Fibroblast of skin of left quadriceps (primary cell): Measurements from ENCODE around the gene COL2A1.

Source experiments
- DNase-seq, 2 experiments: peaks; one replicate each; pipeline ENCODE4 v3.0.0-alpha.2; 2013; ENCODE audit warnings: low read depth in 2 of 2

Gene COL2A1

GRCh38 chr12:47945341-47945728 lies 58.9 kb downstream of the COL2A1 start:
- DNase-seq = no peak

DNA sequence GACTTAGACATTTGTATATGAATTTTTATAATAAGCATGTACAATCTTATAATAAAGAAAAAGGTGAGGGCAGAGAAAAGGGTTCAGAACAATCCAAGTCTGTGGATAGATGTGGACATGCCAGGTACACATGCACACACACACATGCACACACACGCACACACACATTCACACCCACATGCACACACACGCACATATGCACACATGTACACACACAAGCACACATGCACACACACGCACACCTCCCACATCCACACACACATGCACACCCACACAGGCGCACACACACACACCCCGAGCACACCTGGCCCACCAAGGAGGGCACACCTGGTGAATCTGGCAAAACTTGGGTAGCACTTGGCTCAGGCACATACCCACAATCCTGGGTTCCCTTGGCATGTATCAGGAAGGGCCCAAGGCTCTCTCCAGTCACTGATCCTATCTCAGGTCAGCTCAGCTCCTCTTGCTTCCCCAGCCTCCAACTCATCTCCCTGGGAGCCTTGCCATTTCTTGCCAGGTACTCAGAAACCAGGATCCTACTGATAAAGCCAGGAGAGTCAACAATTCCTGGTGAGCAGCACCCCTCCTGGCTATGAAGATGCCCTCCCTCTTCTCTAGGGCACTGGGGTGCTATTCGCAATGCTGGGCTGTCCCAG lies 59.5 kb downstream of the COL2A1 start:
- no peak for DNase-seq

GRCh38 chr12:47943623-47944340 lies 60.5 kb downstream of the COL2A1 start:
- DNase-seq = no peak

DNA sequence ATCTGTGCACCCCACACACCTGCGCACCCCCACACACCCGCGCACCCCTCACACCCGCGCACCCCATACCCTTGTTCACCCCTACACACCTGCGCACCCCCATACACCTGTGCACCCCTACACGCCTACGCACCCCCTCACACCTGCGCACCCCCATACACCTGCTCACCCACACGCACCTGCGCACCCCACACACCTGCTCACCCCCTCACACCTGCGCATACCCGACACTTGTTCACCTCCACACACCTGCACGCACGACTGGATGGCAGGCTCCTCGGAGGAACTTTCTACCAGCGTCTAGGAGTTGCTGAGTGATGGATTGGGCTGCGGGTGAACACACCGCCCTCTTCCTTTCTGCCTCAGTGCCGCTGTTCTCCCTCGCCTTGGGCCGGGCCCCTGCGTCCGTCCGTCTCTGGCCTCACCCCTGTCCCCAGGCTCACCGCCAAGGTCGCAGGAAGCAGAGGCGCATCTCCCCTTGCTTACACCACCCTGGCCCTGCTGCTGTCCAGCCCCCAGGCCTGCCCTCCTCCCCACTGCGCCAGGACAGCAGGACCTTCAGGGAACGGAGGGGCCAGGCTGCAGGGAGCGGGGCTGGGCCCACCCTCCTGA lies 61.6 kb downstream of the COL2A1 start:
- DNase-seq = no peak

GRCh38 chr12:47941871-47942613 lies 62.2 kb downstream of the COL2A1 start:
- no peak for DNase-seq

DNA sequence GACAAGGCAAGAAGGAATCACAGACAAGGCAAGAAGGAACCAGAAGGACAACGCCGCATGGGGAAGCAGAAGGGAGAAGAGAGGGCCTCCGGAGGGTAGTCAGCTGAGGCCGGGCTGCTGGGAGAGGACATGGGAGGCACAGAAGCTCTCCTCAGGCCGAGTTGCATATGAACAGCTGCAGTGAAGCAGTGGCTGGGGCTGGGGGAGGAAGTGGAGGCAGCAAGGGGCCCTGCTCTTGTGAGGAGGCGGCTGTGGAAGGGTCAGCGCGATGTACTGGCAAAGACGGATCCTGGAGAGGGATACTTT lies 62.8 kb downstream of the COL2A1 start:
- DNase-seq = no peak

DNA sequence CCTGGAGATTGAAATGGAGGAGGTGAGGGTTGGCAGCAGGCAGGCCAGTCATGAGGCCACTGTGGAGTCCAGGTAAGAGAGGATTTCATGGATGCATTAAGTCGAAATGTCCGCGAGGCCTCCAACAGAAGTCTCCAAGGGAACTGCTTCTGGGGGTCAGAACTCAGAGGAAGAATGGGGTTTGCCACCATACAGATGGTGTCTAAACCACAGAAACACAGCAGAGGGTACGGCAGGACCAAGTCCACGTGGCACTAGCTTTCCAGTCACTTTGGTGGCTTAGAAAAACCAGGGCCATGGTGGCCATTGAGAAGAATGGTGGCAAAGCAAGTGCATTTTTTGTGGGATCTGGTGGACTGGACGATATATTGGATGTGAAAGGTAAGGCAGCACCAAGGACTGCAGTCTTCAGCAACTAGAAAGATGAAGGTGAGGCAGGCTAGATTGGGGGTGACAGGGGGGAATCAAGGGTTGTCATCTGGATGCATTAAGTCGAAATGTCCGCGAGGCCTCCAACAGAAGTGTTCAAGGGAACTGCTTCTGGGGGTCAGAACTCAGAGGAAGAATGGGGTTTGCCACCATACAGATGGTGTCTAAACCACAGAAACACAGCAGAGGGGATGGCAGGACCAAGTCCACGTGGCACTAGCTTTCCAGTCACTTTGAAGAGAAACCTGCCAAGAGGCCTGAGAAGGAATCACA lies 63.4 kb downstream of the COL2A1 start:
- DNase-seq = no peak

DNA sequence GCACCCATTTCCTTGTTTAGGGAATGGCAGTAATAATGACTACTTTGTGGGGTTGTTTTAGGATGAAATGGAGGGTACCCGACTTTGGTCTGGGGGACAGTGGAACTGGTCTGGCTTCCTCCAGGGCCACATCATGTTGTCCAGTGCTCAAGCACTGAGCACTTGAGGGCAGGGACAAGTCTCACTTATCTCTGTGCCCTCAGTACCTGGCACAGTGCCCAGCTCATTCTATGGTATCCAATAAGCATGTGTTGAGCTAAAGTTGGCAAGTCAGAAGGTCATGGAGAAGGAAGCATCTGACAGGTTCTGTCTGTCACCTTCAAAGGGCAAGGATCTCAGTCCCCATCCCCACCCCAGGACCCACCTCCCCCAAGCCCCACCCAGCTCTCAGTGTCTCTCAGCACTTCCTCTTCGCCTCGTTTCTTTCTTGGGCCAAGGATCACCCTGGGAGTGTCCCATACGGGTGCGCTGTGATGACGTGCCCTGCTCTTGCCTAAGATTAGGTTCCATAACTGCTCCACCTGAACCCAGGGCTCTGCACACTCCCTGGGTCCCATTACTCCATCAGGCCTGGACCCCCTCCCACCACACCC lies 65.2 kb downstream of the COL2A1 start:
- DNase-seq = no peak

GRCh38 chr12:47938594-47938993 lies 65.7 kb downstream of the COL2A1 start:
- DNase-seq = no peak

DNA sequence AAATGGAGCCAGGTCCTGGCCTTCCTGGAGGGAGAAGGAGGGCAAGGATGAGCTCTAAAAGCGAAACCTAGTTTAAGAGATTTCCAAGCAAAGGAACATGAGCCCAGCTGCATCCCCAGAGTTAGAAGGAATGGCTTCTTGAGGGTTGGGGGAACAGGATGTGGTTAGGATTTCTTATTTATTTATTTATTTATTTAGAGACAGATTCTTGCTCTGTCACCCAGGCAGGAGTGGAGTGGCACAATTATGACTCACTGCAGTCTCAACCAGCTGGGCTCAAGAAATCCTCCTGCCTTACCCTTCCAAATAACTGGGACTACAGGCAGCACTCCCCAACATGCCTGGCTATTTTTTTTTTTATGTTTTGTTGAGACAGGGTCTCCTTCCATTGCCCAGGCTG lies 66.2 kb downstream of the COL2A1 start:
- no peak for DNase-seq

GRCh38 chr12:47935184-47935583 lies 69.1 kb downstream of the COL2A1 start:
- peak; percentile 46 to 51 for DNase-seq

GRCh38 chr12:47931187-47931586 lies 73.1 kb downstream of the COL2A1 start:
- no peak for DNase-seq

- DNase-seq = no peak
Observed at GRCh38 chr12:47930634-47931033, 73.6 kb downstream of the COL2A1 start.

GRCh38 chr12:47927346-47927745 lies 76.9 kb downstream of the COL2A1 start:
- no peak for DNase-seq
